H9 (cell line): Measurements from ENCODE around the gene MUC5B. TPM values are rescaled to one million over a fixed set of nuclear protein-coding genes. Genes with fewer than 3 reads are reported as not detected.

ENCODE experiments used
- DNase-seq: peaks from one replicate; pipeline ENCODE4 v3.0.0-alpha.2; 2017
- H2AFZ ChIP-seq: one replicate; pipeline ENCODE4 v1.6.1; 2013; ENCODE audit warnings: mild to moderate bottlenecking, low read length, control low read depth, moderate library complexity
- H2AK5ac ChIP-seq: 2 replicates; pipeline ENCODE4 v1.6.1; 2013; ENCODE audit warnings: low read length, control low read depth, mixed read lengths; ENCODE audit not compliant: insufficient read length
- H2BK120ac ChIP-seq: one replicate; pipeline ENCODE4 v1.6.1; 2013; ENCODE audit warnings: low read depth, mild to moderate bottlenecking, low read length, control low read depth, inconsistent platforms; ENCODE audit not compliant: poor library complexity, severe bottlenecking
- H2BK12ac ChIP-seq: 2 replicates; pipeline ENCODE4 v1.6.1; 2013; ENCODE audit warnings: low read length, control low read depth, mixed read lengths, low read depth; ENCODE audit not compliant: insufficient read length
- H2BK15ac ChIP-seq: 2 replicates; pipeline ENCODE4 v1.6.1; 2013; ENCODE audit warnings: low read depth, low read length, control low read depth
- H2BK20ac ChIP-seq: one replicate; pipeline ENCODE4 v1.6.1; 2013; ENCODE audit warnings: low read depth, mild to moderate bottlenecking, low read length, control low read depth, inconsistent platforms; ENCODE audit not compliant: poor library complexity, severe bottlenecking
- H2BK5ac ChIP-seq: 2 replicates; pipeline ENCODE4 v1.6.1; 2013; ENCODE audit warnings: low read length, control low read depth, mixed read lengths; ENCODE audit not compliant: insufficient read length
- H3K14ac ChIP-seq: 2 replicates; pipeline ENCODE4 v1.6.1; 2013; ENCODE audit warnings: low read length, control low read depth; ENCODE audit not compliant: insufficient read depth
- H3K18ac ChIP-seq: 2 replicates; pipeline ENCODE4 v1.6.1; 2013; ENCODE audit warnings: low read depth, mild to moderate bottlenecking, mixed read lengths, low read length, control low read depth; ENCODE audit not compliant: insufficient read length
- H3K23ac ChIP-seq: 2 replicates; pipeline ENCODE4 v1.6.1; 2013; ENCODE audit warnings: low read length, control low read depth, mixed read lengths, low read depth; ENCODE audit not compliant: insufficient read length
- H3K23me2 ChIP-seq: 2 replicates; pipeline ENCODE4 v1.6.1; 2013; ENCODE audit warnings: low read depth, mild to moderate bottlenecking, mixed read lengths, low read length, control low read depth; ENCODE audit not compliant: insufficient read length, poor library complexity, severe bottlenecking
- H3K27ac ChIP-seq: 2 replicates; pipeline ENCODE4 v1.5.1; 2013; ENCODE audit warnings: low read length, control low read depth, mixed read lengths, low read depth; ENCODE audit not compliant: insufficient read length
- H3K27me3 ChIP-seq: 2 replicates; pipeline ENCODE4 v1.6.1; 2013; ENCODE audit warnings: low read length, control low read depth, inconsistent platforms; ENCODE audit not compliant: insufficient read depth
- H3K4ac ChIP-seq: 2 replicates; pipeline ENCODE4 v1.6.1; 2013; ENCODE audit warnings: low read depth, mild to moderate bottlenecking, control low read depth, inconsistent platforms, low read length, moderate library complexity
- H3K4me1 ChIP-seq: 2 replicates; pipeline ENCODE4 v1.6.1; 2013; ENCODE audit warnings: low read length, control low read depth, inconsistent platforms; ENCODE audit not compliant: insufficient read depth
- H3K4me2 ChIP-seq: 2 replicates; pipeline ENCODE4 v1.6.1; 2013; ENCODE audit warnings: low read length, control low read depth, mixed read lengths; ENCODE audit not compliant: insufficient read length, insufficient read depth
- H3K56ac ChIP-seq: 2 replicates; pipeline ENCODE4 v1.6.1; 2013; ENCODE audit warnings: low read depth, mild to moderate bottlenecking, mixed read lengths, low read length, control low read depth; ENCODE audit not compliant: insufficient read length
- H3K79me1 ChIP-seq: 2 replicates; pipeline ENCODE4 v1.6.1; 2013; ENCODE audit warnings: low read depth, mild to moderate bottlenecking, moderate library complexity, low read length, control low read depth, inconsistent platforms; ENCODE audit not compliant: insufficient read depth, poor library complexity, severe bottlenecking
- H3K79me2 ChIP-seq: 2 replicates; pipeline ENCODE4 v1.6.1; 2013; ENCODE audit warnings: low read length, control low read depth, inconsistent platforms; ENCODE audit not compliant: insufficient read depth
- H3K9ac ChIP-seq: 2 replicates; pipeline ENCODE4 v1.6.1; 2013; ENCODE audit warnings: low read length, control low read depth, mixed read lengths; ENCODE audit not compliant: insufficient read length; ENCODE audit errors: extremely low read depth
- H3K9me3 ChIP-seq: one replicate; pipeline ENCODE4 v1.6.1; 2013; ENCODE audit warnings: low read depth, low read length, inconsistent platforms; ENCODE audit not compliant: control insufficient read depth
- H3T11ph ChIP-seq: one replicate; pipeline ENCODE4 v1.6.1; 2013; ENCODE audit warnings: mild to moderate bottlenecking, low read length, control low read depth, inconsistent platforms
- H4K20me1 ChIP-seq: one replicate; pipeline ENCODE4 v1.6.1; 2013; ENCODE audit not compliant: control insufficient read depth, insufficient read length, insufficient read depth
- H4K5ac ChIP-seq: 2 replicates; pipeline ENCODE4 v1.6.1; 2013; ENCODE audit warnings: low read depth, mild to moderate bottlenecking, mixed read lengths, low read length, control low read depth; ENCODE audit not compliant: insufficient read length
- H4K8ac ChIP-seq: replicated peaks from 2 replicates; pipeline ENCODE4 v1.6.1; 2013; ENCODE audit warnings: low read length, control low read depth, mixed read lengths, low read depth; ENCODE audit not compliant: insufficient read length
- H4K91ac ChIP-seq: 2 replicates; pipeline ENCODE4 v1.6.1; 2013; ENCODE audit warnings: low read depth, mild to moderate bottlenecking, moderate library complexity, mixed read lengths, low read length, control low read depth; ENCODE audit not compliant: insufficient read length
- H3K27ac Mint-ChIP-seq, 3 experiments: 2 replicates in 2 of 3; 3 replicates in 1 of 3; pipeline ENCODE4 v1.8.0; 2020 to 2021; ENCODE audit warnings: mixed read lengths in 3 of 3, mild to moderate bottlenecking in 1 of 3, moderate library complexity in 1 of 3
- H3K27me3 Mint-ChIP-seq: 2 replicates; pipeline ENCODE4 v1.8.0; 2021; ENCODE audit warnings: low read depth, mild to moderate bottlenecking, moderate library complexity, mixed read lengths
- H3K36me3 Mint-ChIP-seq, 3 experiments: 2 replicates in 2 of 3; 3 replicates in 1 of 3; pipeline ENCODE4 v1.8.0; 2020 to 2021; ENCODE audit warnings: low read depth in 3 of 3, mixed read lengths in 3 of 3; ENCODE audit not compliant: insufficient read depth in 1 of 3
- H3K4me1 Mint-ChIP-seq, 2 experiments: 2 replicates each; pipeline ENCODE4 v1.8.0; 2020; ENCODE audit warnings: mixed read lengths in 2 of 2
- H3K4me3 Mint-ChIP-seq, 2 experiments: 2 replicates in 1 of 2; 3 replicates in 1 of 2; pipeline ENCODE4 v1.8.0; 2020 to 2021; ENCODE audit warnings: mild to moderate bottlenecking in 2 of 2, mixed read lengths in 2 of 2, moderate library complexity in 1 of 2
- H3K9me3 Mint-ChIP-seq, 2 experiments: 2 replicates in 1 of 2; 3 replicates in 1 of 2; pipeline ENCODE4 v1.8.0; 2020; ENCODE audit warnings: mild to moderate bottlenecking in 2 of 2, mixed read lengths in 2 of 2, moderate library complexity in 1 of 2
- WGBS: extraction: QIAGEN DNeasy Blood & Tissue Kit; methylation state at CpG from one replicate; pipeline ENCODE4 v1.1.7; 2013; ENCODE audit warnings: missing lambda C conversion rate, low lambda C conversion rate, mixed read lengths; ENCODE audit not compliant: insufficient read length; ENCODE audit errors: extremely low coverage; 5-methylcytosine and 5-hydroxymethylcytosine counted together
- total RNA-seq: library from RNA; stranded (reverse); gene quantifications from 2 replicates; pipeline ENCODE4 v1.2.1, GENCODE V29; 2021
- TF ChIP-seq, protein P1 (sequence below): fragments of 200-600 bp; sonication (generic); conservative IDR thresholded peaks from 3 replicates; pipeline ENCODE4 v1.8.0; 2021; ENCODE audit warnings: antibody characterized with exemption, mild to moderate bottlenecking

MUC5B gene
- total RNA-seq, 1 experiment from 2014 or later: not detected

DNA sequence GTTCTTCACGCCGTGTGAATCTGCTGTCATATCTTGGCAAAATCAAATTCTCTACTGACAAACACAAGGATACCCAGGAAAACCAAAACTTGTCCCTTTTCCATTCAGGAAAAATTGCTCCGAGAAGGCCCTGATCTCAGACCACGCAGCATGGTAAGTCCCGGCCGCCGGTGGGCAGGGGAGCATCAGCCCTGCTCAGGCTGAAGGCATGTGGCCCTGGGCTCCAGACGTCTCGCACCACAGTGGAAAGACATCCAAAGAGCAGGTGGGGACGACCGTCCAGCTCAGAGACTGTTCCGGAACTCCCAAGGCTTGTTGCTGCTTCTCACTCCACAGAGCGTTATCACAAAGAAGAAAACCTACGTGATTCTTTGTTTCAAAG is 56.8 kb downstream of the MUC5B start:
- no peak overlapping the region for H3K14ac ChIP-seq

More for the DNA sequence above, 56.8 kb downstream of the MUC5B start:
- Histone ChIP-seq H2AFZ (no peak overlapping the region), H2BK120ac (no peak overlapping the region), H4K91ac (no peak overlapping the region), H3K27me3 (no peaks in the 10 kb centered on the region), H3K9me3 (no peaks in the 10 kb centered on the region), H3K79me1 (no peaks in the 10 kb centered on the region), H3K4me1 (no peaks in the 10 kb centered on the region), H2BK12ac (no peak overlapping the region), H3K18ac (no peak overlapping the region), H2AK5ac (no peak overlapping the region), H3K27ac (no peak overlapping the region), H3K4ac (no peak overlapping the region), H3K9ac (no peak overlapping the region), H3K56ac (no peak overlapping the region), H3K23me2 (no peaks in the 10 kb centered on the region), H2BK20ac (no peak overlapping the region), H2BK5ac (no peak overlapping the region), H4K20me1 (no peaks in the 10 kb centered on the region), H3K4me2 (no peak overlapping the region), H4K5ac (no peak overlapping the region), H3T11ph (no peak overlapping the region), H4K8ac (no peak overlapping the region), H2BK15ac (no peak overlapping the region), H3K23ac (no peak overlapping the region), H3K79me2 (no peaks in the 10 kb centered on the region)
- Mint-ChIP-seq H3K4me1 (peaks cover 5% of the 10 kb centered on the region in 2 experiments; a peak in 3 of 4 replicates), H3K27ac (no peak overlapping the region; a peak in 1 of 7 replicates), H3K27me3 (no peaks in the 10 kb centered on the region), H3K4me3 (no peak overlapping the region), H3K36me3 (peaks cover 3 to 33% (median 25%) of the 10 kb centered on the region in 3 experiments; a peak in 6 of 7 replicates), H3K9me3 (no peaks in the 10 kb centered on the region)
- WGBS: no CpG with 5 or more reads among the region's 14 CpGs
- DNase-seq: no peak
- TF ChIP-seq, protein P1, sequence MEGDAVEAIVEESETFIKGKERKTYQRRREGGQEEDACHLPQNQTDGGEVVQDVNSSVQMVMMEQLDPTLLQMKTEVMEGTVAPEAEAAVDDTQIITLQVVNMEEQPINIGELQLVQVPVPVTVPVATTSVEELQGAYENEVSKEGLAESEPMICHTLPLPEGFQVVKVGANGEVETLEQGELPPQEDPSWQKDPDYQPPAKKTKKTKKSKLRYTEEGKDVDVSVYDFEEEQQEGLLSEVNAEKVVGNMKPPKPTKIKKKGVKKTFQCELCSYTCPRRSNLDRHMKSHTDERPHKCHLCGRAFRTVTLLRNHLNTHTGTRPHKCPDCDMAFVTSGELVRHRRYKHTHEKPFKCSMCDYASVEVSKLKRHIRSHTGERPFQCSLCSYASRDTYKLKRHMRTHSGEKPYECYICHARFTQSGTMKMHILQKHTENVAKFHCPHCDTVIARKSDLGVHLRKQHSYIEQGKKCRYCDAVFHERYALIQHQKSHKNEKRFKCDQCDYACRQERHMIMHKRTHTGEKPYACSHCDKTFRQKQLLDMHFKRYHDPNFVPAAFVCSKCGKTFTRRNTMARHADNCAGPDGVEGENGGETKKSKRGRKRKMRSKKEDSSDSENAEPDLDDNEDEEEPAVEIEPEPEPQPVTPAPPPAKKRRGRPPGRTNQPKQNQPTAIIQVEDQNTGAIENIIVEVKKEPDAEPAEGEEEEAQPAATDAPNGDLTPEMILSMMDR: no peak
